GM13977 (cell line): Measurements from ENCODE around the gene HTR1B.

Experiments
- DNase-seq: peaks from one replicate; pipeline ENCODE4 v3.0.0; 2012; ENCODE audit warnings: low spot score
- in situ Hi-C: fragments of 300-500 bp; cut with MboI; formaldehyde crosslinking; loops from one replicate; pipeline ENCODE4 v1.12.0; 2022; ENCODE audit warnings: low sequenced_read_pairs, low pct_unique_long_range_greater_than_20kb, mixed read lengths, inconsistent platforms; ENCODE audit not compliant: unreplicated experiment
- TF ChIP-seq, protein P1 (sequence below): IDR thresholded peaks from 2 replicates; pipeline ENCODE4 v1.5.1; 2012; ENCODE audit warnings: mild to moderate bottlenecking, control low read depth; ENCODE audit not compliant: insufficient read depth; ENCODE audit errors: extremely low read depth, missing control alignments

Gene HTR1B

DNA sequence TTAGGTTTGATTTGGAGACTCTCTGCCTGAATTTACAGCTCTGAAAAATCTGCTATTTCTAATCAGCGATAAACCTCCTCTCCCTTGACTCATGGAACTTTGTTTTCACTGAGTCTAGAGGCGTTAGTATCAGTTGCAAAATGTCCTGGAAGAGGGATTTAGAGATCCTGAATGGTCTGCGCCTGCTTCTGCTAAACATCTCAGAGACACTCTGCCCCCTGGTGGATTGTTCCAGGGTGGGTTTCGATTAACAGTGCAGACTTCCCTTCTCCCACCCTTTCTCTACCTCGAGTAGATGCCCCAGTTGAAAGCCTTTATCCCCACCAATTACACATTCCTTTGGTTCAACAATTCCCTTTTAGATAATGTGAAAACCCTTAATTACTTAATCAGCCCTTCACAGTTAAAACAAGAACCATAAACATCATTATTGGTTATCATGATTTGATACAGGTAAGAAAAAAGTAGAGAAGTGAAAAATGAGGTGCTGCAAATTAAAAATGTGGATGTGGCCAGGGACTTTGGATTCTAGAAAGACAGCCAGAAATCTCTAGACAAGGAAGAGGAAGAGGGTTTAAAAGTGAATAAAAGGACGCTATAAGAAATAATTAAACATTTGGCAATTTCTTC is 5.5 kb downstream of the HTR1B start:
- DNase-seq = peak; percentile 61

DNA sequence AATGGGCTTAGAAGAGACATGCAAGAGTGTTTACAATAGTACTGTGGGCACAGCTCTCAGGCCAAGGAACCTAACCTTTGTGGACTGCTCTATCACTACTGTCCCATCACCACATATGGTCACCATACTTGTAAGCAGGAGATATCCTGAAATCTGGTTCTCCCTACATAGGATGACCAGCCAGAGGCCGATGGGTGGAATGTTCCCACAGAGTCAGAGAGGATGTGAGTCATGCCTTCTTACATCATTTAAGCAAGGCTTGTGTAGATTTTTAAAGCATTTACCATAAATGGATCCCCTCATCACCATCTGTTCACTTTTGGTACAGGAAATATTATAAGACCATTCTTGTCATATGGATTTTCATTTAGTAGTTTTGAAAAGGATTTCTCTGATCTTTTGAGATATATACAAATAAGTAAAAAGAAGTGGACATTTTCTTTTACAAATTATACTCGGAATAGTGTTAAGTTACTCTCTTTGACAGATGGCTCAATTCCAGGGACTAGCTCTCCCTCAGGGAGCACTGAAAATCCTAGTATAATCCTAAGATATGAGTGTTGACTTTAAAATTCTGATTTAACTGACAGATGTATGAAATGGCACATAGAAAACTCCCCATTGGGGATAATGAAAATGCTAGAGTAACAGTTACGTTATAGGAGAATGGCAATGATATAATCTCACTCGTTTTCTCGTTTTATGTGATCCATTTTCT is 6.6 kb downstream of the HTR1B start:
- DNase-seq = no peak
- TF ChIP-seq, protein P1, sequence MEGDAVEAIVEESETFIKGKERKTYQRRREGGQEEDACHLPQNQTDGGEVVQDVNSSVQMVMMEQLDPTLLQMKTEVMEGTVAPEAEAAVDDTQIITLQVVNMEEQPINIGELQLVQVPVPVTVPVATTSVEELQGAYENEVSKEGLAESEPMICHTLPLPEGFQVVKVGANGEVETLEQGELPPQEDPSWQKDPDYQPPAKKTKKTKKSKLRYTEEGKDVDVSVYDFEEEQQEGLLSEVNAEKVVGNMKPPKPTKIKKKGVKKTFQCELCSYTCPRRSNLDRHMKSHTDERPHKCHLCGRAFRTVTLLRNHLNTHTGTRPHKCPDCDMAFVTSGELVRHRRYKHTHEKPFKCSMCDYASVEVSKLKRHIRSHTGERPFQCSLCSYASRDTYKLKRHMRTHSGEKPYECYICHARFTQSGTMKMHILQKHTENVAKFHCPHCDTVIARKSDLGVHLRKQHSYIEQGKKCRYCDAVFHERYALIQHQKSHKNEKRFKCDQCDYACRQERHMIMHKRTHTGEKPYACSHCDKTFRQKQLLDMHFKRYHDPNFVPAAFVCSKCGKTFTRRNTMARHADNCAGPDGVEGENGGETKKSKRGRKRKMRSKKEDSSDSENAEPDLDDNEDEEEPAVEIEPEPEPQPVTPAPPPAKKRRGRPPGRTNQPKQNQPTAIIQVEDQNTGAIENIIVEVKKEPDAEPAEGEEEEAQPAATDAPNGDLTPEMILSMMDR = no peak
- in situ Hi-C loops = no loop called here

More for the DNA sequence above, 5.5 kb downstream of the HTR1B start:
- in situ Hi-C loops = no loop called here
- TF ChIP-seq, protein P1 = peak; percentile 72

DNA sequence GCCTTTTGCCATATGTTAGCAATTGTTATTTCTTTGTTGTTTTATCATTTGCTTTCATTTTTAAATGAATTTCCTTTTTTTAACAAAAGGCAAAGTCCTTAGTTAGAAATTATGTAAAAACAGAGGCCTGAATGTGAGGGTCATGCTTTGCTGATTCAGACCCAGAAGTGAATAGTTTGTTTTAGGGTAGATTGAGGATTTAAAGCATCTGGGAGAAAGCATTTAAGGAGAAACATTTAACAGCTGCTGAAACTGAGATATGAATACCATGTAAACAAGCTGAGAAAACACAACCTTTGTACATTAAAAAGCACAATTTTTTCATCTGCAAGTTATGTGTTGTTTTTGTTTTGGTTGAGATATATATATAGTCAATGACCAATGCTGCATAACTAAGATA is 8.0 kb downstream of the HTR1B start:
- no peak for DNase-seq
- in situ Hi-C loops = no loop called here
- TF ChIP-seq, protein P1 = no peak

DNA sequence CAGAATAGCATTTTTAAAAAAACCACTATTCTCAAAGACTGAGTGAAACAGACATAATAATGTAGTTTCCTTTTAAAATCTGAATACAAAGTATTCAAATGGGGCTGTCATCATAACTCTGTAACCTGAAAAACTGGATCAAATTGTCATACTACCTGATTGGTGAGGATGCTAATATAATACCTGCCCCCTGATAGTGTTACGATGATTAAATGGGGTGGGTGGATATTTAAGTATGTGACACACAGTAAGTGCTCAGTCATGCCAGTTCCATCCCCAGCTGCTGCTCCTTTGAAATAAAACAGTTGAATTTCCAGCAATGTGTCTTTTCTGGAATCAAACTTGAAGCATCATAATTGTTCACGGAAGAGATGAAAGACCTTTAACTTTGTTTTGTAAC is 8.9 kb downstream of the HTR1B start:
- no peak for DNase-seq
- in situ Hi-C loops = no loop called here
- TF ChIP-seq, protein P1 = no peak

DNA sequence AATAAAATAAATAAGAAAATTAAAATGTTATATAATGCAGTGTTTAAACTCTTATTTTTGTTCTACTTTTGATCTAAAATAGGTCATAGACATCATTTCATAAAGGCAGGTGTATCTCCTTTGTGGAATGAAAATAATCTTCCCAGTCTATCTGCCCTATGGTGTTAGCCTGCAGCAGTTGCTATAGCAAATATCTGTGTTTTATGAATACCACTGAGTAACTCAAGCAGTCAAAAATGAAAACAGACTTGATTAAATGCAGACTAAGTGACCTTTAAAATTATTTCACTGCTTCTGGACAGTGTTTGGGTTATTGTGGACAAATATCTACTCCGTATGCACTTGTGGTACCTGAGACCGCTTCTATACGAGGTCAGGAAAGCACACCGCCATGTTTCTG is 11.8 kb downstream of the HTR1B start:
- DNase-seq = no peak
- in situ Hi-C loops = no loop called here
- TF ChIP-seq, protein P1 = no peak

DNA sequence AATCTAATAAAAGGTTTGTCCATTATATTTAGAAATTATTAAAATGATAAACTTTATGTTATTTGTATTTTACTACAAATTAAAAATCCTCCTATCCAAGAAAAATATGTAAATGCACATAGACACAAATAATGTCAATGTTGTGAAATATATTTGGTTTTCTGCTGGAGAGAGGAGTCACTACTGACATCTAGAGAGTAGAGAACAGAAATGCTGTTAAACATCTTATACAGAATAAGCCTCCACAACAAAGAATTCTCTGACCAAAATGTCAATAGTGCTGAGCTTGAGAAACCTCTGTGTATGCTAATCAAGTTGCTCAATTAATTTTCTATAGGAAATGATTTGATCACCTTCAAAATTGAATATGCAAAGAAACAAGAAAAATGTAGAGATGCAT is 12.4 kb downstream of the HTR1B start:
- in situ Hi-C loops = no loop called here
- TF ChIP-seq, protein P1 = no peak
- DNase-seq = no peak

DNA sequence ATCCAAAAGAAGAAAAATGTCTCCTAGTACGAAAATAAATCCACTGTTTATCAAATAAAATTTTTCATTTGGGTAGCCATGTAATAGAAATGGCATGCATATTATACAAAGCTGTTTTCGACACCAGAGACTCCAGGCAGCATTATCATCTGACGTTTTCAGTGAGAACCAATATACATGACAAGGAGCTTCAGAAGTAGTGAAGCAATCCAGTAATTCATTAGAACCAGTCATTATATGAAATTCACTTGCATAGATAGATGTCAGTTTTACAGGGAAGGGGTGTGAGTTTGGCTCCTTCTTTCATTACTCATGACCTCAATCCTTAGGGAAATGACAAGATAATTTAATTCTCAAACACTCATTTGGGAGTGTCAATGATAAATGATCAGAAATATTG is 14.7 kb downstream of the HTR1B start:
- DNase-seq = no peak
- TF ChIP-seq, protein P1 = no peak
- in situ Hi-C loops = no loop called here
